Neutrophil (primary cell): ENCODE measurements around the gene HECTD3.

Source experiments
- H3K27ac ChIP-seq: fragments of 200-600 bp; sonication (generic); 2 replicates; pipeline ENCODE4 v1.5.1; 2016; ENCODE audit warnings: mild to moderate bottlenecking, moderate library complexity
- H3K27me3 ChIP-seq: fragments of 200-600 bp; sonication (generic); 2 replicates; pipeline ENCODE4 v1.6.0; 2016; ENCODE audit warnings: mild to moderate bottlenecking
- H3K36me3 ChIP-seq: fragments of 200-600 bp; sonication (generic); 2 replicates; pipeline ENCODE4 v1.5.1; 2017
- H3K4me1 ChIP-seq, 2 experiments: fragments of 200-600 bp in 1 of 2; sonication (generic) in 1 of 2; 1 replicate in 1 of 2; 2 replicates in 1 of 2; pipeline versions ENCODE4 v1.5.1 to v1.6.1; 2013 to 2016; ENCODE audit warnings: low read depth in 1 of 2, low read length in 1 of 2, mild to moderate bottlenecking in 1 of 2, moderate library complexity in 1 of 2; ENCODE audit not compliant: control insufficient read depth in 1 of 2, insufficient read depth in 1 of 2
- H3K4me3 ChIP-seq, 2 experiments: fragments of 200-600 bp in 1 of 2; sonication (generic) in 1 of 2; 1 replicate in 1 of 2; 2 replicates in 1 of 2; pipeline ENCODE4 v1.5.1; 2013 to 2016; ENCODE audit warnings: low read depth in 1 of 2, low read length in 1 of 2, mild to moderate bottlenecking in 1 of 2, moderate library complexity in 1 of 2
- H3K9me3 ChIP-seq: fragments of 200-600 bp; sonication (generic); 2 replicates; pipeline ENCODE4 v1.5.1; 2016
- TF ChIP-seq, protein P1 (sequence below): fragments of 200-600 bp; sonication (generic); IDR thresholded peaks from 2 replicates; pipeline ENCODE4 v1.5.1; 2016; ENCODE audit warnings: antibody characterized with exemption

Gene HECTD3

GRCh38 chr1:45010855-45011811 is at the start of gene HECTD3:
HECTD3 (minus strand) TSS chr1:45011324; CDS start chr1:45011257, 67 bp downstream.
- peaks cover 49% of the 10 kb centered on the region for H3K36me3 ChIP-seq

GRCh38 chr1:45059829-45060228 is 48.7 kb upstream of the HECTD3 start:
- no peaks in the 10 kb centered on the region for H3K27me3 ChIP-seq
- no peaks in the 10 kb centered on the region for H3K36me3 ChIP-seq
- TF ChIP-seq, protein P1, sequence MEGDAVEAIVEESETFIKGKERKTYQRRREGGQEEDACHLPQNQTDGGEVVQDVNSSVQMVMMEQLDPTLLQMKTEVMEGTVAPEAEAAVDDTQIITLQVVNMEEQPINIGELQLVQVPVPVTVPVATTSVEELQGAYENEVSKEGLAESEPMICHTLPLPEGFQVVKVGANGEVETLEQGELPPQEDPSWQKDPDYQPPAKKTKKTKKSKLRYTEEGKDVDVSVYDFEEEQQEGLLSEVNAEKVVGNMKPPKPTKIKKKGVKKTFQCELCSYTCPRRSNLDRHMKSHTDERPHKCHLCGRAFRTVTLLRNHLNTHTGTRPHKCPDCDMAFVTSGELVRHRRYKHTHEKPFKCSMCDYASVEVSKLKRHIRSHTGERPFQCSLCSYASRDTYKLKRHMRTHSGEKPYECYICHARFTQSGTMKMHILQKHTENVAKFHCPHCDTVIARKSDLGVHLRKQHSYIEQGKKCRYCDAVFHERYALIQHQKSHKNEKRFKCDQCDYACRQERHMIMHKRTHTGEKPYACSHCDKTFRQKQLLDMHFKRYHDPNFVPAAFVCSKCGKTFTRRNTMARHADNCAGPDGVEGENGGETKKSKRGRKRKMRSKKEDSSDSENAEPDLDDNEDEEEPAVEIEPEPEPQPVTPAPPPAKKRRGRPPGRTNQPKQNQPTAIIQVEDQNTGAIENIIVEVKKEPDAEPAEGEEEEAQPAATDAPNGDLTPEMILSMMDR: no peak
- H3K4me3 ChIP-seq: no peak overlapping the region
- no peak overlapping the region for H3K27ac ChIP-seq
- no peaks in the 10 kb centered on the region for H3K9me3 ChIP-seq
- H3K4me1 ChIP-seq: no peaks in the 10 kb centered on the region

More at GRCh38 chr1:45010855-45011811, at the start of gene HECTD3:
- TF ChIP-seq, protein P1: no peak
- Histone ChIP-seq H3K27me3 (no peaks in the 10 kb centered on the region), H3K4me1 (peaks cover 35 to 45% of the 10 kb centered on the region in 2 experiments), H3K27ac (peak within 1 kb of the TSS; percentile 79), H3K4me3 (peak within 1 kb of the TSS; percentile 72 to 94), H3K9me3 (no peaks in the 10 kb centered on the region)

GRCh38 chr1:45057542-45057941 is 46.4 kb upstream of the HECTD3 start:
- Histone ChIP-seq H3K9me3 (no peaks in the 10 kb centered on the region), H3K4me3 (no peak overlapping the region), H3K27me3 (no peaks in the 10 kb centered on the region), H3K27ac (no peak overlapping the region), H3K36me3 (no peaks in the 10 kb centered on the region), H3K4me1 (no peaks in the 10 kb centered on the region)
- TF ChIP-seq, protein P1: no peak

DNA sequence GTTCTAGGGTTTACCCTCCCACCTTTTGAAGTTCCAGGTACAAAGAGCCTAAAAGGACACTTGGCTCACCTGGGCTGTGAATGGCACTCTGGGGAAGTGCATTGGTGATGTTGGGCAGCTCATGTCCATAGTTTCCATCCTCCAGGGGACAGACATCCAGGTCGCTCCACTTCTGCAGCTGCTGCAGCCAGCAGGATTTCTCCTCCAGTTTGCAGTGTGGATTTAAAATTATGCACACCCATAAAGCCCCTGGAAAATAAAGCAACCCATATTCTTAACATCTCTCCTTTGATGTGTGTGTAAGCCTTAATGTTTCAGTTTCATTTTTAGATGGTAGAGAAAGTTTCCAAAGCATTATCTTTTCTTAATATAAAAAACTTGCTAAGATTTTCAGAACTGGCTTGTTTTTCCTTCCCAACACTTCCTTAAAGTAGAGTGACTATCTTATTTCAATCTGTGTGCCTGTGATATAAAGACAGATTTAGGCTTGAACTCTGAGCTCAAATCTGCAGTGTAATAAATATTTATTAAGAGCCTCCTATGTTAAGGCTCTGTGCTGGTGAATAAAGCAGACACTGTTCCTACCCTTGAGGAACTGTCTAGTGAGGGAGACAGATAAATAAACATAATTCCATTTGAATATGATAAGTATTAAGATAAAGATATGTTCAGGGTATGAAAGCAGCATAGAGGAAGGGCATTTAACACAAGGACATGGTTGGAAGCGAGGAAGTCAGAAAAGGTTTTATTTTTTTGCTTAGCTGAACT is 40.1 kb upstream of the HECTD3 start:
- H3K27me3 ChIP-seq: no peaks in the 10 kb centered on the region
- H3K9me3 ChIP-seq: no peaks in the 10 kb centered on the region
- TF ChIP-seq, protein P1: no peak
- no peaks in the 10 kb centered on the region for H3K4me1 ChIP-seq
- H3K36me3 ChIP-seq: no peaks in the 10 kb centered on the region
- no peak overlapping the region for H3K27ac ChIP-seq
- H3K4me3 ChIP-seq: no peak overlapping the region

GRCh38 chr1:45047032-45047431 is 35.9 kb upstream of the HECTD3 start:
- no peak overlapping the region for H3K4me3 ChIP-seq
- no peaks in the 10 kb centered on the region for H3K27me3 ChIP-seq
- no peaks in the 10 kb centered on the region for H3K4me1 ChIP-seq
- H3K27ac ChIP-seq: no peak overlapping the region
- no peaks in the 10 kb centered on the region for H3K9me3 ChIP-seq
- H3K36me3 ChIP-seq: no peaks in the 10 kb centered on the region
- TF ChIP-seq, protein P1: no peak
